ENCODE results near the gene MPPED1.

MPPED1 gene

GRCh38 chr22:43432883-43433415, 21.1 kb downstream of the MPPED1 start:
- no peak for DNase-seq

- no peak for DNase-seq
Observed at GRCh38 chr22:43433451-43434274, 21.8 kb downstream of the MPPED1 start.

- no peak for DNase-seq
Observed at GRCh38 chr22:43434275-43434927, 22.6 kb downstream of the MPPED1 start.

GRCh38 chr22:43434928-43435311, 23.1 kb downstream of the MPPED1 start:
- no peak for DNase-seq

GRCh38 chr22:43435851-43436811, 24.3 kb downstream of the MPPED1 start:
- no peak for DNase-seq

GRCh38 chr22:43436868-43437267, 25.1 kb downstream of the MPPED1 start:
- no peak for DNase-seq

- no peak for DNase-seq
Observed at GRCh38 chr22:43437871-43438475, 26.2 kb downstream of the MPPED1 start.

GRCh38 chr22:43438666-43439347, 27.0 kb downstream of the MPPED1 start:
- no peak for DNase-seq

GRCh38 chr22:43439368-43440103, 27.7 kb downstream of the MPPED1 start:
- no peak for DNase-seq

- DNase-seq, result no peak
Observed at GRCh38 chr22:43440104-43440387, 28.2 kb downstream of the MPPED1 start.

- DNase-seq, result no peak
Observed at GRCh38 chr22:43440556-43440955, 28.7 kb downstream of the MPPED1 start.

- DNase-seq, result no peak
Observed at GRCh38 chr22:43441216-43441615, 29.4 kb downstream of the MPPED1 start.

GRCh38 chr22:43441751-43442150, 29.9 kb downstream of the MPPED1 start:
- no peak for DNase-seq

GRCh38 chr22:43442386-43443151, 30.8 kb downstream of the MPPED1 start:
- no peak for DNase-seq

- DNase-seq, result no peak
Observed at GRCh38 chr22:43443152-43443471, 31.3 kb downstream of the MPPED1 start.

GRCh38 chr22:43446037-43446803, 34.4 kb downstream of the MPPED1 start:
- no peak for DNase-seq

GRCh38 chr22:43446916-43447315, 35.1 kb downstream of the MPPED1 start:
- DNase-seq, result no peak

- no peak for DNase-seq
Observed at GRCh38 chr22:43447380-43447779, 35.6 kb downstream of the MPPED1 start.

GRCh38 chr22:43448048-43448447, 36.2 kb downstream of the MPPED1 start:
- DNase-seq, result no peak

- DNase-seq, result no peak
Observed at GRCh38 chr22:43449205-43449830, 37.5 kb downstream of the MPPED1 start.
